Trophoblast cell (in vitro differentiated cells and primary cell): ENCODE measurements around the gene SELENOW.
A peak's percentile ranks its signal among the peaks of the same experiment; 100 is the strongest.
"Not testable (repeated sequence)": the region's sequence is repeated elsewhere in the genome, so short reads cannot be mapped to it uniquely, and the experiment has no call there.

Source experiments
- DNase-seq, 2 donors: peaks; one replicate each; pipeline ENCODE4 v3.0.0-alpha.2; 2016
- H2AFZ ChIP-seq: 2 replicates; pipeline ENCODE4 v1.6.1; 2013; ENCODE audit warnings: low read length, moderate library complexity, mild to moderate bottlenecking; ENCODE audit not compliant: insufficient read depth, poor library complexity
- H2AK5ac ChIP-seq: 2 replicates; pipeline ENCODE4 v1.6.1; 2013; ENCODE audit warnings: mild to moderate bottlenecking, low read length
- H2BK120ac ChIP-seq: 2 replicates; pipeline ENCODE4 v1.6.1; 2013; ENCODE audit warnings: low read length, mild to moderate bottlenecking, moderate library complexity; ENCODE audit not compliant: insufficient read depth, poor library complexity
- H2BK12ac ChIP-seq: 2 replicates; pipeline ENCODE4 v1.6.1; 2013; ENCODE audit warnings: mild to moderate bottlenecking, low read length, moderate library complexity
- H2BK5ac ChIP-seq: 2 replicates; pipeline ENCODE4 v1.6.1; 2013; ENCODE audit warnings: low read length, low read depth, moderate library complexity, mild to moderate bottlenecking; ENCODE audit not compliant: poor library complexity
- H3K14ac ChIP-seq: 2 replicates; pipeline ENCODE4 v1.6.1; 2013; ENCODE audit warnings: mild to moderate bottlenecking, low read length
- H3K18ac ChIP-seq: 2 replicates; pipeline ENCODE4 v1.6.1; 2013; ENCODE audit warnings: mild to moderate bottlenecking, low read length
- H3K23ac ChIP-seq: 2 replicates; pipeline ENCODE4 v1.6.1; 2013; ENCODE audit warnings: low read length
- H3K27ac ChIP-seq: 2 replicates; pipeline ENCODE4 v1.5.1; 2013; ENCODE audit warnings: low read depth, mild to moderate bottlenecking, inconsistent platforms, low read length, moderate library complexity
- H3K27me3 ChIP-seq: 2 replicates; pipeline ENCODE4 v1.6.1; 2013; ENCODE audit warnings: inconsistent platforms, mild to moderate bottlenecking, low read length, moderate library complexity; ENCODE audit not compliant: insufficient read depth
- H3K36me3 ChIP-seq, 2 experiments: 1 replicate in 1 of 2; 2 replicates in 1 of 2; pipeline ENCODE4 v1.6.1; 2013; ENCODE audit warnings: low read length in 2 of 2, mild to moderate bottlenecking in 2 of 2, moderate library complexity in 1 of 2; ENCODE audit not compliant: insufficient read depth in 2 of 2, control insufficient read depth in 1 of 2
- H3K4ac ChIP-seq: 2 replicates; pipeline ENCODE4 v1.6.1; 2013; ENCODE audit warnings: low read depth, mild to moderate bottlenecking, low read length, moderate library complexity
- H3K4me1 ChIP-seq, 2 experiments: 1 replicate in 1 of 2; 2 replicates in 1 of 2; pipeline ENCODE4 v1.6.1; 2013; ENCODE audit warnings: low read length in 2 of 2, mild to moderate bottlenecking in 2 of 2, moderate library complexity in 1 of 2; ENCODE audit not compliant: insufficient read depth in 2 of 2, control insufficient read depth in 1 of 2
- H3K4me2 ChIP-seq: 2 replicates; pipeline ENCODE4 v1.6.1; 2013; ENCODE audit warnings: inconsistent platforms, mild to moderate bottlenecking, low read length, moderate library complexity
- H3K4me3 ChIP-seq: 2 replicates; pipeline ENCODE4 v1.5.1; 2013; ENCODE audit warnings: mild to moderate bottlenecking, low read depth, low read length, inconsistent platforms
- H3K79me1 ChIP-seq: one replicate; pipeline ENCODE4 v1.6.1; 2013; ENCODE audit warnings: low read length
- H3K79me2 ChIP-seq: 2 replicates; pipeline ENCODE4 v1.6.1; 2013; ENCODE audit warnings: low read length, mild to moderate bottlenecking; ENCODE audit not compliant: control insufficient read depth, insufficient read depth, poor library complexity
- H3K9ac ChIP-seq: 2 replicates; pipeline ENCODE4 v1.6.1; 2013; ENCODE audit warnings: mild to moderate bottlenecking, low read length
- H3K9me3 ChIP-seq: 2 replicates; pipeline ENCODE4 v1.6.1; 2013; ENCODE audit warnings: low read depth, mild to moderate bottlenecking, control low read depth, inconsistent platforms, low read length; ENCODE audit not compliant: insufficient read depth
- H4K12ac ChIP-seq: 2 replicates; pipeline ENCODE4 v1.6.1; 2013; ENCODE audit warnings: low read depth, mild to moderate bottlenecking, low read length, moderate library complexity
- H4K8ac ChIP-seq: 2 replicates; pipeline ENCODE4 v1.6.1; 2013; ENCODE audit warnings: low read depth, mild to moderate bottlenecking, low read length, moderate library complexity
- H4K91ac ChIP-seq: one replicate; pipeline ENCODE4 v1.6.1; 2013; ENCODE audit warnings: low read depth, mild to moderate bottlenecking, low read length, moderate library complexity
- WGBS: extraction: QIAGEN DNeasy Blood & Tissue Kit; methylation state at CpG from one replicate; pipeline ENCODE4 v1.1.7; 2013; ENCODE audit warnings: missing lambda C conversion rate; ENCODE audit not compliant: insufficient read length, insufficient coverage; ENCODE audit errors: extremely low coverage; 5-methylcytosine and 5-hydroxymethylcytosine counted together

SELENOW gene

DNA sequence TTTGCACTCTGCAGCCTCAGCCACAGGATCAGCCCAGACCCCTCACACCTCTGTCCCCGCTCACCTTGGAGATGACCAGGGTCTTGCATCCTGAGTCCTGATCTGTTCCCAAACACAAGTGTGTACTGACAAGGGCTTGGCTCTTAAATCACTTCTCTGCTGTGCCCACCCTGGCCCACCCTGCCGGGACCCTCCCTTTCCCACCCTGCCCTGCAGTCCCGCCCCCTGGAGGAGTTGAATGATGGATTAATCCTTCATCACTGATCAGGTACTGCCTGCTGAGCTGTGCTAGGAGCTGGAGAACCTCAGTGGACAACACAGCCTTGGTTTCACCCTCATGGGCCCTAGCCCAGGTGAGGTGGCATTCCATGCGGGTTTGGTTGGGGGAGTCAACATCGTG lies 25.9 kb downstream of the SELENOW start, which contains the start of gene TPRX1:
Gene TPRX1, minus strand, starts transcription at position 101 of the 400 bp plus-strand sequence. Its CDS starts 12 bp downstream, at position 89.
- H2BK120ac ChIP-seq, H4K91ac ChIP-seq, H3K79me1 ChIP-seq, H2BK12ac ChIP-seq, H3K4me1 ChIP-seq, H2AFZ ChIP-seq, H3K9ac ChIP-seq, H4K12ac ChIP-seq, H3K4me2 ChIP-seq, H3K27ac ChIP-seq, H3K23ac ChIP-seq, H2BK5ac ChIP-seq, DNase-seq, H3K27me3 ChIP-seq, H3K18ac ChIP-seq, H4K8ac ChIP-seq, H3K9me3 ChIP-seq, H3K79me2 ChIP-seq, H3K4ac ChIP-seq, H2AK5ac ChIP-seq, H3K36me3 ChIP-seq, H3K14ac ChIP-seq: not testable (repeated sequence)
- no CpG with 5 or more reads among the region's 5 CpGs for WGBS
- H3K4me3 ChIP-seq, result peak within 1 kb of the TSS; percentile 12

DNA sequence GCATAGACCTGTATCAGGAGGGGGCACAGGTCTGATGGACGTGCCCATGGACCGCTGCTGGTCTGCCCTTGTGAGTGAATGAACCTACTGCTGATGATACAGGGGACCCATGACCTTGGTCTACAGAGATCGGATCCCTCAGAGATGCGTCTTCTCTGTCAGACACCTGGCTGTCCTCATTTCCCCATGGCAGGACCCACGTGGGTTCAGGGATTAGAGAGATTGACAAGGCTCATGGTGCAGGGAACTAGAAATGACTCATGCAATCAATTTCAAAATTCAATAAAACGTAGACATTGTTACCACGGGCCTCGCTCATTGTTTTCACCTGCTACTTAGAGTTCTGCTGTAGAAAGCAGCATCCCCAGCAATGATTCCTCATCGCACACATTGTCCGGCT lies 26.8 kb downstream of the SELENOW start:
- no peaks in the 10 kb centered on the region for H3K36me3 ChIP-seq
- no peaks in the 10 kb centered on the region for H3K9me3 ChIP-seq
- whole genome bisulfite sequencing, result no CpG with 5 or more reads among the region's 10 CpGs

DNA sequence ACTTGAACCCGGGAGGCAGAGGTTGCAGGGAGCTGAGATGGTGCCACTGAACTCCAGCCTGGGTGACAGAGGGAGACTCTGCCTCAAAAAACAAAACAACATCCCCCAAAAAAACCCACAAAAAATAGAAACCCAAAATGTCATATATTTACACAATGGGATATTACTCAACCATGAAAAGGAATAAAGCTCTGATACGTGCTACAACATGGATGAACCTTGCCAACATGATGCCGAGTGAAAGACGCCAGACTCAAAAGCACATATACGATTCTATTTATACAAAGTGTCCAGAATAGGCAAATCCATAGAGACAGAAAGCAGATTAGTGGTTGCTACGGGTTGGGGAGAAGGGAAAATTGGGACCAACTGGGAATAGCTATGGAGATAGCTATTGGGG lies 27.9 kb downstream of the SELENOW start:
- no peak overlapping the region for H3K4ac ChIP-seq
- WGBS, result no CpG with 5 or more reads among the region's 6 CpGs

More for the DNA sequence above, 26.8 kb downstream of the SELENOW start:
- Histone ChIP-seq H2AK5ac (no peak overlapping the region), H2AFZ (no peak overlapping the region), H3K4ac (no peak overlapping the region), H2BK12ac (no peak overlapping the region), H3K4me3 (peak overlapping the region; percentile 12), H3K4me2 (no peak overlapping the region), H3K4me1 (no peaks in the 10 kb centered on the region), H4K12ac (no peak overlapping the region), H2BK5ac (no peak overlapping the region), H3K79me2 (no peaks in the 10 kb centered on the region), H3K79me1 (no peaks in the 10 kb centered on the region), H3K27ac (no peak overlapping the region), H4K91ac (no peak overlapping the region), H3K14ac (no peak overlapping the region), H2BK120ac (no peak overlapping the region), H3K23ac (no peak overlapping the region), H3K27me3 (no peaks in the 10 kb centered on the region), H3K18ac (no peak overlapping the region), H3K9ac (no peak overlapping the region), H4K8ac (no peak overlapping the region)
- DNase-seq, result no peak

DNA sequence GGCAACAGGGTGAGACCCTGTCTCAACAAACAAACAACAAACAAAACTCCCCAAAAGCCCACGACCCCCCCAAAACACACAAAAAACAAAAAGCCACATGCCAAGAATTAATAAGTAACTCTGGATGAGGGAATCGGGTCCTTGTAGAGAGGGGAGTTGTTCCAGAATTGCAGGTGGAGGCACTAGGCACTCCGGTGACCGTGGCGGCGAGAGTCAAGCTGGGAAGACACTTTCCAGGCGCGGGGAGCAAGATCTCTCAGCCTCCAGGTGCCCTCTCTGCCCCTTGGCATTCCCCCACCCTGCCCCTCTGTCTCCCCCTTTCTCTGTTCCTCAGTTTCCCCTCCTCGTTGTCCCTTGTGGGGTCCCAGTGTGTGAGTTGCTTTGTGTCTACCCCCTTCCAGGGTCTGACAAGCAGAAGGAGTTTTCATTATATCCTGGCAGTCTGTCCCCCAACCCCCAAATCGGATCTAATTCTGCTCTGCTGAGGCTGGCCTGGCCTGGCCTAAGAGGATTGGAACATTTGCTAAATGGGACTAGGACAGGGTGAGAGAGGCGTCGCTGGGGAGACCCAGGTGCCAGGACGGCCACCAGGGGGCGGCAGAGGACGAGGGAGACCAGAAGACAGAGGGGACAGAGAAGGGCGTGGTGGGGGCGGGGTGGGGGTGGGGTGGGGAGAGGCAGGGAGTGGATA lies 34.9 kb downstream of the SELENOW start:
- no peak overlapping the region for H2AK5ac ChIP-seq
- H3K23ac ChIP-seq, result no peak overlapping the region
- peak; percentile 40 to 66 for DNase-seq
- H3K14ac ChIP-seq, result no peak overlapping the region
- no peaks in the 10 kb centered on the region for H3K4me1 ChIP-seq
- no peak overlapping the region for H3K4me2 ChIP-seq
- H4K12ac ChIP-seq, result no peak overlapping the region
- 100% methylated on average over 1 of the region's 17 CpGs for WGBS
- no peaks in the 10 kb centered on the region for H3K27me3 ChIP-seq
- no peak overlapping the region for H2AFZ ChIP-seq
- H4K8ac ChIP-seq, result no peak overlapping the region
- H3K79me2 ChIP-seq, result no peaks in the 10 kb centered on the region
- no peak overlapping the region for H3K9ac ChIP-seq
- no peak overlapping the region for H2BK5ac ChIP-seq
- H4K91ac ChIP-seq, result no peak overlapping the region
- H3K18ac ChIP-seq, result no peak overlapping the region
- H3K27ac ChIP-seq, result no peak overlapping the region
- H2BK120ac ChIP-seq, result no peak overlapping the region
- no peak overlapping the region for H3K4ac ChIP-seq
- H3K9me3 ChIP-seq, result no peaks in the 10 kb centered on the region
- H2BK12ac ChIP-seq, result no peak overlapping the region
- no peaks in the 10 kb centered on the region for H3K36me3 ChIP-seq
- no peak overlapping the region for H3K4me3 ChIP-seq
- no peaks in the 10 kb centered on the region for H3K79me1 ChIP-seq

More for the DNA sequence above, 27.9 kb downstream of the SELENOW start:
- Histone ChIP-seq H3K14ac (no peak overlapping the region), H3K79me1 (no peaks in the 10 kb centered on the region), H2BK120ac (no peak overlapping the region), H2BK12ac (no peak overlapping the region), H3K4me2 (no peak overlapping the region), H3K4me3 (no peak overlapping the region), H4K12ac (no peak overlapping the region), H3K36me3 (no peaks in the 10 kb centered on the region), H2AK5ac (no peak overlapping the region), H3K79me2 (no peaks in the 10 kb centered on the region), H4K8ac (no peak overlapping the region), H3K23ac (no peak overlapping the region), H3K18ac (no peak overlapping the region), H3K9me3 (no peaks in the 10 kb centered on the region), H3K27me3 (no peaks in the 10 kb centered on the region), H4K91ac (no peak overlapping the region), H3K9ac (no peak overlapping the region), H2AFZ (no peak overlapping the region), H2BK5ac (no peak overlapping the region), H3K27ac (no peak overlapping the region), H3K4me1 (no peaks in the 10 kb centered on the region)
- DNase-seq, result no peak
